Measurements from ENCODE around the gene CDC42BPA. TPM values are rescaled to one million over a fixed set of nuclear protein-coding genes. Genes with fewer than 3 reads are reported as not detected.

CDC42BPA gene
- polyA plus RNA-seq, 1 donor from 2014 or later: 22.9 TPM

- H3K27me3 ChIP-seq (ENCODE audit: insufficient read depth, low read depth, low read length): no peaks in the 10 kb centered on the region
- H3K9ac ChIP-seq (ENCODE audit: low read length): no peak overlapping the region
- H3K79me2 ChIP-seq (replicated peaks; ENCODE audit: insufficient read depth, low read length): no peaks in the 10 kb centered on the region
- H2AFZ ChIP-seq (ENCODE audit: low read depth, low read length): no peak overlapping the region
- H3K4me3 ChIP-seq (ENCODE audit: low read length): no peak overlapping the region
- TF ChIP-seq, protein P1, sequence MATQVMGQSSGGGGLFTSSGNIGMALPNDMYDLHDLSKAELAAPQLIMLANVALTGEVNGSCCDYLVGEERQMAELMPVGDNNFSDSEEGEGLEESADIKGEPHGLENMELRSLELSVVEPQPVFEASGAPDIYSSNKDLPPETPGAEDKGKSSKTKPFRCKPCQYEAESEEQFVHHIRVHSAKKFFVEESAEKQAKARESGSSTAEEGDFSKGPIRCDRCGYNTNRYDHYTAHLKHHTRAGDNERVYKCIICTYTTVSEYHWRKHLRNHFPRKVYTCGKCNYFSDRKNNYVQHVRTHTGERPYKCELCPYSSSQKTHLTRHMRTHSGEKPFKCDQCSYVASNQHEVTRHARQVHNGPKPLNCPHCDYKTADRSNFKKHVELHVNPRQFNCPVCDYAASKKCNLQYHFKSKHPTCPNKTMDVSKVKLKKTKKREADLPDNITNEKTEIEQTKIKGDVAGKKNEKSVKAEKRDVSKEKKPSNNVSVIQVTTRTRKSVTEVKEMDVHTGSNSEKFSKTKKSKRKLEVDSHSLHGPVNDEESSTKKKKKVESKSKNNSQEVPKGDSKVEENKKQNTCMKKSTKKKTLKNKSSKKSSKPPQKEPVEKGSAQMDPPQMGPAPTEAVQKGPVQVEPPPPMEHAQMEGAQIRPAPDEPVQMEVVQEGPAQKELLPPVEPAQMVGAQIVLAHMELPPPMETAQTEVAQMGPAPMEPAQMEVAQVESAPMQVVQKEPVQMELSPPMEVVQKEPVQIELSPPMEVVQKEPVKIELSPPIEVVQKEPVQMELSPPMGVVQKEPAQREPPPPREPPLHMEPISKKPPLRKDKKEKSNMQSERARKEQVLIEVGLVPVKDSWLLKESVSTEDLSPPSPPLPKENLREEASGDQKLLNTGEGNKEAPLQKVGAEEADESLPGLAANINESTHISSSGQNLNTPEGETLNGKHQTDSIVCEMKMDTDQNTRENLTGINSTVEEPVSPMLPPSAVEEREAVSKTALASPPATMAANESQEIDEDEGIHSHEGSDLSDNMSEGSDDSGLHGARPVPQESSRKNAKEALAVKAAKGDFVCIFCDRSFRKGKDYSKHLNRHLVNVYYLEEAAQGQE (IDR thresholded peaks at IDR 0.05; ENCODE audit: borderline replicate concordance): no peak
- TF ChIP-seq TAF1 (IDR thresholded peaks at IDR 0.05; ENCODE audit: low read depth): no peak
- TF ChIP-seq EZH2 (IDR thresholded peaks at IDR 0.05; ENCODE audit: borderline replicate concordance, insufficient read depth, low read length, poor library complexity, severe bottlenecking): no peak
- no peak for TF ChIP-seq EP300 (conservative IDR thresholded peaks at IDR 0.05; ENCODE audit: poor library complexity, severe bottlenecking)
- TF ChIP-seq SMC3 (conservative IDR thresholded peaks at IDR 0.05; ENCODE audit: poor library complexity): no peak
- TF ChIP-seq POLR2AphosphoS5 (IDR thresholded peaks at IDR 0.05): no peak
- no peaks in the 10 kb centered on the region for H4K20me1 ChIP-seq (ENCODE audit: insufficient read depth)
- H3K27ac ChIP-seq (ENCODE audit: low read length): no peak overlapping the region
- no peaks in the 10 kb centered on the region for H3F3A ChIP-seq (ENCODE audit: insufficient read depth, low read length, poor library complexity, severe bottlenecking)
- no peak overlapping the region for H3K4me2 ChIP-seq (ENCODE audit: low read length)
- no peaks in the 10 kb centered on the region for H3K9me2 ChIP-seq (ENCODE audit: insufficient read depth, low read length)
- H3K9me3 ChIP-seq (ENCODE audit: low read length): no peaks in the 10 kb centered on the region
- no peaks in the 10 kb centered on the region for H3K36me3 ChIP-seq (ENCODE audit: insufficient read depth, low read length)
Observed at GRCh38 chr1:226979517-226980121, 338.7 kb downstream of the CDC42BPA start.

- H3K79me2 ChIP-seq (replicated peaks; ENCODE audit: insufficient read depth, low read length): no peaks in the 10 kb centered on the region
- H3F3A ChIP-seq (ENCODE audit: insufficient read depth, low read length, poor library complexity, severe bottlenecking): no peaks in the 10 kb centered on the region
- H3K27me3 ChIP-seq (ENCODE audit: insufficient read depth, low read depth, low read length): no peaks in the 10 kb centered on the region
- H3K36me3 ChIP-seq (ENCODE audit: insufficient read depth, low read length): no peaks in the 10 kb centered on the region
- H3K27ac ChIP-seq (ENCODE audit: low read length): no peak overlapping the region
- H3K4me2 ChIP-seq (ENCODE audit: low read length): no peak overlapping the region
- no peaks in the 10 kb centered on the region for H4K20me1 ChIP-seq (ENCODE audit: insufficient read depth)
- no peak for TF ChIP-seq TAF1 (IDR thresholded peaks at IDR 0.05; ENCODE audit: low read depth)
- TF ChIP-seq, protein P1 (IDR thresholded peaks at IDR 0.05; ENCODE audit: borderline replicate concordance): no peak
- no peak for TF ChIP-seq SMC3 (conservative IDR thresholded peaks at IDR 0.05; ENCODE audit: poor library complexity)
- TF ChIP-seq RAD21 (conservative IDR thresholded peaks at IDR 0.05): no peak
- no peak for TF ChIP-seq MXI1 (conservative IDR thresholded peaks at IDR 0.05; ENCODE audit: poor library complexity, severe bottlenecking)
- no peak for TF ChIP-seq EZH2 (IDR thresholded peaks at IDR 0.05; ENCODE audit: borderline replicate concordance, insufficient read depth, low read length, poor library complexity, severe bottlenecking)
- TF ChIP-seq EP300 (conservative IDR thresholded peaks at IDR 0.05; ENCODE audit: poor library complexity, severe bottlenecking): no peak
- TF ChIP-seq POLR2AphosphoS5 (IDR thresholded peaks at IDR 0.05): no peak
- TF ChIP-seq CTCF (IDR thresholded peaks at IDR 0.05; ENCODE audit: poor library complexity, severe bottlenecking): no peak
- H3K9me3 ChIP-seq (ENCODE audit: low read length): no peaks in the 10 kb centered on the region
- no peaks in the 10 kb centered on the region for H3K9me2 ChIP-seq (ENCODE audit: insufficient read depth, low read length)
- H3K9ac ChIP-seq (ENCODE audit: low read length): no peak overlapping the region
- H2AFZ ChIP-seq (ENCODE audit: low read depth, low read length): no peak overlapping the region
- no peak overlapping the region for H3K4me3 ChIP-seq (ENCODE audit: low read length)
Observed at GRCh38 chr1:226979115-226979516, 339.2 kb downstream of the CDC42BPA start.
